K562 (cell line): ENCODE results near the gene TRAPPC12. TPM values are rescaled to one million over a fixed set of nuclear protein-coding genes. Genes with fewer than 3 reads are reported as not detected.

Experiments used
- AFF1 ChIP-seq, 2 experiments: fragments of 450-650 bp; IDR thresholded peaks; 2 replicates each; pipeline ENCODE4 v1.6.1; 2018; ENCODE audit warnings: mild to moderate bottlenecking in 2 of 2, low read depth in 1 of 2; ENCODE audit not compliant: partially characterized antibody in 2 of 2
- CC2D1A ChIP-seq: fragments of 450-650 bp; IDR thresholded peaks from 2 replicates; pipeline ENCODE4 v1.6.1; 2017; ENCODE audit warnings: mild to moderate bottlenecking
- CCNT2 ChIP-seq: IDR thresholded peaks from 2 replicates; pipeline ENCODE4 v1.6.1; 2011; ENCODE audit warnings: borderline replicate concordance, low read depth, mild to moderate bottlenecking, moderate library complexity, mixed read lengths, low read length; ENCODE audit not compliant: insufficient read length; ENCODE audit errors: extremely low read depth
- CREB1 ChIP-seq, 2 experiments: sonication (generic) in 1 of 2; formaldehyde crosslinking in 1 of 2; IDR thresholded peaks; 2 replicates each; pipeline versions ENCODE4 v1.6.1 to v1.8.0; 2012 to 2022; ENCODE audit warnings: inconsistent platforms in 1 of 2, mild to moderate bottlenecking in 1 of 2, missing genetic modification reagents in 1 of 2, moderate library complexity in 1 of 2
- CREBBP ChIP-seq: IDR thresholded peaks from one replicate; pipeline ENCODE4 v1.6.1; 2012; ENCODE audit warnings: low read depth, mild to moderate bottlenecking, control low read depth, inconsistent platforms, low read length
- HNRNPH1 ChIP-seq: fragments of 200-400 bp; formaldehyde crosslinking; optimal IDR thresholded peaks from 2 replicates; pipeline ENCODE3; 2017; ENCODE audit warnings: low read depth, mild to moderate bottlenecking, low read length, moderate library complexity
- KDM4B ChIP-seq, 2 experiments: fragments of 450-650 bp in 1 of 2; sonication (generic) in 1 of 2; IDR thresholded peaks; 2 replicates each; pipeline ENCODE4 v1.6.1; 2016 to 2017; ENCODE audit warnings: borderline replicate concordance in 2 of 2, antibody characterized with exemption in 1 of 2, low read depth in 1 of 2, mild to moderate bottlenecking in 1 of 2
- MTA3 ChIP-seq: fragments of 450-650 bp; formaldehyde crosslinking; IDR thresholded peaks from 2 replicates; pipeline ENCODE4 v1.6.1; 2017; ENCODE audit warnings: mild to moderate bottlenecking, borderline replicate concordance
- NR2C2 ChIP-seq, 2 experiments: fragments of 200-800 bp in 1 of 2; sonication (Bioruptor generic) in 1 of 2; sonication (generic) in 1 of 2; formaldehyde crosslinking in 1 of 2; IDR thresholded peaks; 2 replicates each; pipeline versions ENCODE4 v1.6.1 to v1.8.0; 2016 to 2022; ENCODE audit warnings: mild to moderate bottlenecking in 1 of 2, missing compliant biosample characterization in 1 of 2, missing genetic modification characterization in 1 of 2, missing genetic modification reagents in 1 of 2
- PCBP1 ChIP-seq: fragments of 200-400 bp; formaldehyde crosslinking; IDR thresholded peaks from 2 replicates; pipeline ENCODE4 v1.6.1; 2018; ENCODE audit warnings: mild to moderate bottlenecking, low read depth, low read length; ENCODE audit not compliant: poor library complexity, severe bottlenecking
- SP1 ChIP-seq: sonication (generic); formaldehyde crosslinking; IDR thresholded peaks from 2 replicates; pipeline ENCODE4 v1.8.1; 2022; ENCODE audit warnings: mild to moderate bottlenecking, missing genetic modification reagents
- TOE1 ChIP-seq, 2 experiments: fragments of 450-650 bp in 1 of 2; sonication (generic) in 1 of 2; formaldehyde crosslinking in 1 of 2; IDR thresholded peaks; 2 replicates each; pipeline versions ENCODE4 v1.7.1 to v1.8.0; 2016 to 2022; ENCODE audit warnings: borderline replicate concordance in 2 of 2, mild to moderate bottlenecking in 2 of 2, antibody characterized with exemption in 1 of 2, inconsistent platforms in 1 of 2, low read depth in 1 of 2, missing genetic modification reagents in 1 of 2, moderate library complexity in 1 of 2
- WHSC1 ChIP-seq: IDR thresholded peaks from one replicate; pipeline ENCODE4 v1.6.1; 2012; ENCODE audit warnings: low read length, control low read depth, inconsistent platforms
- polyA plus RNA-seq, 8 experiments: library from polyadenylated mRNA; depleted of rRNA in 4 of 8; stranded (reverse) in 5 of 8; unstranded in 3 of 8; fragments of >200 nt; fragmentation: Nextera tagmentation in 2 of 8; fragmentation: Illumina TruSeq in 1 of 8; extraction: Ambion mirVana in 2 of 8; extraction: Trizol in 1 of 8; gene quantifications; 2 replicates each; pipeline versions ENCODE4 v1.2.1 to v1.2.3, GENCODE V29; 2011 to 2014; ENCODE audit warnings: inconsistent platforms in 1 of 8, missing spikeins in 1 of 8
- total RNA-seq, 7 experiments: library from RNA; depleted of rRNA in 6 of 7; stranded (reverse); fragments of >200 nt in 6 of 7; fragmentation: Illumina TruSeq in 2 of 7; extraction: Trizol in 2 of 7; gene quantifications; 2 replicates each; pipeline versions ENCODE4 v1.2.1 to v1.2.3, GENCODE V29; 2011 to 2021; ENCODE audit warnings: low replicate concordance in 1 of 7

The TRAPPC12 gene
- total and polyA plus RNA-seq, 9 of the 15 experiments (the other 6 are each of a cell fraction or from before 2014, with no cell fraction given) = 8.0 to 75.2 (median 39.1) TPM

GRCh38 chr2:3377612-3378432, 1.7 kb upstream of the TRAPPC12 start, which contains the start of gene EIPR1 (continued):
- TF ChIP-seq AFF1 (IDR thresholded peaks at IDR 0.05; ENCODE audit: low read depth in 1 of 2, partially characterized antibody in 2 of 2) = peak in 1 of 2 experiments; percentile 78
- TF ChIP-seq CREB1 (IDR thresholded peaks at IDR 0.05) = peak; percentile 86
- peak; percentile 76 for TF ChIP-seq CREB1 (CRISPR knock-in tag; IDR thresholded peaks at IDR 0.05)
- TF ChIP-seq CC2D1A = peak; percentile 77; the same call in 1 of the 2 replicates
- no peak for TF ChIP-seq HNRNPH1
- peak; percentile 49 for TF ChIP-seq CCNT2
- TF ChIP-seq PCBP1 = peak; percentile 30
- no peak for TF ChIP-seq WHSC1
- no peak for TF ChIP-seq CREBBP
- TF ChIP-seq SP1 (CRISPR knock-in tag) = peak; percentile 62; the same call in 1 of the 2 replicates
- TF ChIP-seq NR2C2 (CRISPR knock-in tag; IDR thresholded peaks at IDR 0.05) = peak; percentile 88
- peak; percentile 98 for TF ChIP-seq NR2C2 (tag; IDR thresholded peaks at IDR 0.05)
- peak; percentile 99 for TF ChIP-seq MTA3
- peak; percentile 65; the same call in 1 of the 2 replicates for TF ChIP-seq TOE1 (IDR thresholded peaks at IDR 0.05; ENCODE audit: borderline replicate concordance)
- no peak for TF ChIP-seq TOE1 (CRISPR knock-in tag; IDR thresholded peaks at IDR 0.05; ENCODE audit: borderline replicate concordance, low read depth)
- TF ChIP-seq KDM4B (IDR thresholded peaks at IDR 0.05; ENCODE audit: borderline replicate concordance in 2 of 2, low read depth in 1 of 2) = no peak
